GM18951 (cell line): ENCODE data around the gene DTNB.

Experiments used
- POLR2A ChIP-seq: IDR thresholded peaks from 4 replicates; pipeline ENCODE4 v1.6.1; 2011; ENCODE audit warnings: mild to moderate bottlenecking; ENCODE audit not compliant: insufficient read length, insufficient read depth; ENCODE audit errors: extremely low read depth
- in situ Hi-C: fragments of 300-500 bp; cut with MboI; formaldehyde crosslinking; loops from one replicate; pipeline ENCODE4 v1.12.0; 2022; ENCODE audit warnings: low sequenced_read_pairs, mixed read lengths, inconsistent platforms; ENCODE audit not compliant: unreplicated experiment

DTNB gene

DNA sequence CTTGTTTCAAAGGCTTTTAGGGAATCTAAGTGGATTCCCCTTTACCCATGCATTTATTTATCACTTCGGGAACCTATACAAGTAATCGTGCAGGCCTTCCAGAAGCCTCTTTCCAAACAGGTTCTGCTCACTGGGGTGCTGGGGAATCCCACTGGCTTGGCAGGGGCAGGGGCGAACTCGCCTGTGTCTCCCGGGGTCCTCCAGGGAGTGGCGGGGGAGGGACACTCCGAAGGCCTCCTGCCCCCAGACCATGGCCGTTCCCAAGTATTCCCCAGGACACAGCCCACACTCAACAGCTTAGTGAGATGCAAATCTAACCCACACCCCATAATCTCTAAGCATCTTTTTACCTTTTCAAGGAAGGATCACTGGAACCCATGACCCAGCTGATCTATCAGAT, 338.2 kb downstream of the DTNB start:
- in situ Hi-C loops: no loop called here
- no peak for TF ChIP-seq POLR2A

DNA sequence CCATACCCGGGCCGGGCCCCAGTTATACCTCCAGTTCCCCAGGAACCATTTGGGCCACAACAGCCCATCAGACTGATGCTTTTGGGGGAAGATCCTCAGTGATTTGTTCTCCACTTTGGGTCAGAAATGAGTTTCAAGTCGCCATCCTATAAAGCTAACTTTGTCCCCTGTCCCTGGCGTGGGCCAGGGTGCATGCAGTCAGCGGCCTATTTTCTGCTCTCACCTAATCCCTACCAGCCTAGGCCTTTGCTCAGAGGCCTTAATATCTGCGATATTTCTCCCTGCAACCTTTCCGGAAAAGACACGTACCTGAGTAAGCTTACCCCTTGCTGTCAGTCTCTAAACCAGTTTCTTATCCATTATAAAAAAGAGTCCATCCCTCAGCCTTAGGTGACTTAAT, 338.9 kb downstream of the DTNB start:
- TF ChIP-seq POLR2A: no peak
- in situ Hi-C loops: no loop called here

DNA sequence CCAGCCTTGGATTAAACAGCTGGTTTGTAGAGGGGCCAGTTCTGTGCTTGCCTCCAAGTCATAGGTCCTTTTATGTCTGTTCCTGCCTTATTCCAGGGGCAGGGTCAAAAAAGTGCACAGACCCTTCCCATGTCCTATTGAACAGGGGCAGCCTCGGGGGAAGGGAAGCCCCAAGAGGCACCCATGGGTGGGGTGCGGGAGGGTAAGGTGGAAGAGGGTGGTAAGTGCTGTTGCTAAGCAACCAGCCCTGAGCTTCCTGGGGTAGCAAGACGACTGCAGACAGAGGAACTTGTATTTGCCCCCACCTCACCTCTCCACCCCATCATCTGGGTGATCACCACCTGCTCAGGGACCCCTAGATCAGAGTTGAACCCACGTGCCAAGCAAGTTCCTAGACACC, 339.4 kb downstream of the DTNB start:
- in situ Hi-C loops: no loop called here
- TF ChIP-seq POLR2A: no peak

DNA sequence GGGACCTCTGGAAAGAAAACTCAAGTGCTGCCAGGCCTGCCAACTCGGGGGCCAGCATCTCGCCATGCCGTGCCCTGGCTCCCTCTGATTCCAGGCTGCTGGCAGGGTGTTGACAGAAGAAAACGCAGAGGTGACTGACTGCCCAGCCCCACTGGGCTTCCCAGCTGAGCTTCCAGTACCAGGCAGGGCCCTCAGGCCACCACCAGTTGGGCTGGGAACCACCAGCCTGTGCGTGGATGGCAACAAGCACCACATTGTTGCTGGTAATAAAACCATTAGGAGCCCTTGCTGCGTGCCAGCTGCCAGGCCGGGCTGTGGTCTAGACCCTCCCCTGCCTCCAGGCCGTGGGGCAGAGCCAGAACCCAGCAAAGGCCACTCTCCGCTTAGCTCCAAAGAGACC, 340.8 kb downstream of the DTNB start:
- in situ Hi-C loops: no loop called here
- no peak for TF ChIP-seq POLR2A

DNA sequence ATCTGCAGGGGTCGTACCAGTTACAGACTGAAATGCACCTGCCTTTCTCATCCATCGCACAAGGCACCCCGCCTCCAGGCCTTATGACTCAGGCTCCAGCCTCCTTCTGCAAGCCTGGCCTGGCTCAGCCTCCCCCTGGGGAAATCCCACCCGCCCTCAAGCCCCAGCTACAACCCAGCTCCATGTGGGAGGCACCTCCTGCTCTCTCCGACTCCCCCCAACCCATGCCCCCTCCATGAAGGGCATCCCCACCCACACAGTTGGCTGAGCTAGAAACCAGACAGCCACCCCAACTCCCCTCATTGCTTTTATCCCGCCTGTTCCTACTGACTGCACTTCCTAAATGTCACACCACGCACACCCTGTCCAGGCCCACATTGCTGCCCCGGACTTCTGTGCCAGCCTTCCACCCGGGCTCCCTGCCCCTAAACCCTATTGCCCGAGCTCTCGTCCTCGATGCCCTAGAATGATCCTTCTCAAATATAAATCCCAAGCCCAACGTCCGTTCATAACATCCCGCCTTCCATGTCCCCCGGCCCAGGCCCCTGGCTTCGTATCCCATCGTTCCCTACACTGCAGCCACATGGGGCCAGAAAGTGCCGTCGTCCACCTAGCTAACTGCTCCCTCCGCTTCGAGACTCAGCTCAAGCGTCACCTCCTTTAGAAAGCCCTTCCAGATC, 341.6 kb downstream of the DTNB start:
- in situ Hi-C loops: no loop called here
- TF ChIP-seq POLR2A: no peak

DNA sequence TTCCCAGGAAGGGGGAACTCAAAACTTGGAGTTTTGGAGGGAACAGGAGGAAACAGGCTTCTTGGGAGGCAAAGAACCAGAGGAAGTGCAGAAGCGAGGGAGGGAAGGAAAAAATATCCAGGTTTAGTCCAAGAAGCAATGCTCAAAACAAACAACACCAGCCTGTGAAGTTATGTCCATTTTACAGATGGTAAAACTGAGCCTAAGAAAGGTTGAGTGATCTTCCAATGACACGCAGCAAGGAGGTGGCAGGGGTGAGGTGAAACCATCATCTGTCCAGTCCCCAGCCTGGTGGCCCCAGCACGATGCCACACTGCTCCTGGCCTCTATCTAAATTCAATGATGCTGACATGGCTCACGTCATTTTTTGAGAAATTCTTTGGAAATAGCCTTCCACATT, 342.4 kb downstream of the DTNB start:
- in situ Hi-C loops: no loop called here

DNA sequence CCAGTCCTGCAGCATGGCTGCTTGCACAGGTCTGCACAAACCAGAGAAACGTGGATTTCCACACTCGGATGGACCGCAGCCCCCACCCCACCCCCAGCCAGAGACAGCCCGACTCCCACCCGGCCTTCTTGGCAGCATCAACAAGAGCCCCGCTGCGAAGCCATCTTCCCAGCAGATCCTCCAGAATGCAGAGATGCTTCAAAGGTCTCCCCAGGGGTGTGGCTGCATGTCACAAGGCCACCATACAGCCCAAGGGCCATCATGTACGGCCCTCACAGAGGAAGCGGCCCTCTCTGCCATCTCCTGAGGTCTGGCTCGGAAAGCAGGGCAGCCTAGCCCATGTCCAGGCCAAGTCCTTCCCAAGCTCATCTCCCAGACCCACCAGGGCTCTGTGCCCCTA, 343.1 kb downstream of the DTNB start:
- in situ Hi-C loops: no loop called here

More for the DNA sequence above, 342.4 kb downstream of the DTNB start:
- TF ChIP-seq POLR2A: no peak

DNA sequence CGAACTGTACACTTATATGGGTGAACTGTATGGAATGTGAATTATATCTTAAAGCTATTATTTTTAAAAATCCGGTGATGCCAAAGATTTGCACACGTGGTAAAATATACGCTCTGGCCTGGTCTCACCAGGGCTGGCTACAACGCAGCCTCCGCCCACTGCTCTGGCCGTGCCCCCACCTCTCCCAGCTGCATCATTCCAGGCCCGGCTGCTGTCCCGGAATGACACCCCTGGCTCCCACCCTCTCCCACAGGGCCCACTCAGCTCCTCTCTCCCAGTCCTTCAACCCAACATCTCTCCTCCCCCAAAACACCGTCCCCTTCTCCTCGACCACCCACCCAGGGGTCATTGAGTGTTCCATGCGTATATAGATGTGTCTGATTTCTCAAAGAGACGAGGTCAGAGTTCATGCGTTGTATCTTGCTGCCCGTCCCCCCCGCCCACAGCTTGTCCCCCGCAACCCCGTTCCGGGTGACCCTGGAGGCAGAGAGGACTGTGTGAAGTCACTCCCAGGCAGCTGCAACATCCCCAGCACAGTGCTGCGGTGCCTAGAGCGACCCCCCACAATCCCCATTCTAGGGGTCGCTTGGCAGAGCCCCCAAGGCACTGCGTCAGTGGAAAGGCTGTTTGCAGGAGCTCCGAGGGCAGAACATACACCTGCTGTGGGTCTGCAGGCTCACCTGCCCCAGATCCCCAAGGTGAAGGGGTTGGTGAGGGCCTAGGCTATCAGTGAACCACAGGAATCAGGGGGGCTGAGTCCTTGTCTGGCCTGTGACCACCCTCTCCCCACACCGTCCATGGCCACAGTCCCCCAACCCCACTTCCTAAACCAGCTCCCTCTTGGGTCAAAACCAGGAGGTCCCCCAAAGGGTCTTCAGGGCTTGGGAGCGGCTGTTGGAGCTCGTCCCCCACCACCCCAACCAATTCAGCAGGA, 345.0 kb downstream of the DTNB start:
- in situ Hi-C loops: no loop called here
- TF ChIP-seq POLR2A: no peak

More for the DNA sequence above, 343.1 kb downstream of the DTNB start:
- no peak for TF ChIP-seq POLR2A
